Progenitor cell of endocrine pancreas (in vitro differentiated cells): ENCODE data around the gene ZNF784. TPM values are rescaled to one million over a fixed set of nuclear protein-coding genes. Genes with fewer than 3 reads are reported as not detected.
A peak's percentile ranks its signal among the peaks of the same experiment; 100 is the strongest.

Experiments used
- DNase-seq: peaks from one replicate; pipeline ENCODE4 v3.0.0; 2021; ENCODE audit warnings: low spot score; ENCODE audit not compliant: unreplicated experiment
- H3K27ac Mint-ChIP-seq: 2 replicates; pipeline ENCODE4 v1.8.0; 2021; ENCODE audit warnings: mild to moderate bottlenecking, moderate library complexity, mixed read lengths
- H3K27me3 Mint-ChIP-seq: 2 replicates; pipeline ENCODE4 v1.8.0; 2021; ENCODE audit warnings: mixed read lengths
- H3K36me3 Mint-ChIP-seq: 2 replicates; pipeline ENCODE4 v1.8.0; 2022; ENCODE audit warnings: mixed read lengths; ENCODE audit not compliant: insufficient read depth
- H3K4me1 Mint-ChIP-seq: 2 replicates; pipeline ENCODE4 v1.8.0; 2021; ENCODE audit warnings: low read depth, mixed read lengths
- H3K4me3 Mint-ChIP-seq: 2 replicates; pipeline ENCODE4 v1.8.0; 2021; ENCODE audit warnings: low read depth, mild to moderate bottlenecking, moderate library complexity, mixed read lengths
- H3K9me3 Mint-ChIP-seq: 2 replicates; pipeline ENCODE4 v1.8.0; 2021; ENCODE audit warnings: low read depth, mixed read lengths
- CTCF ChIP-seq: fragments of 200-600 bp; sonication (generic); IDR thresholded peaks from one replicate; pipeline ENCODE4 v1.5.0; 2021; ENCODE audit warnings: antibody characterized with exemption, mild to moderate bottlenecking; ENCODE audit not compliant: unreplicated experiment
- total RNA-seq: library from RNA; stranded (reverse); gene quantifications from 2 replicates; pipeline ENCODE4 v1.2.1, GENCODE V29; 2021

ZNF784 gene
- total RNA-seq, 1 donor from 2014 or later = 15.3 TPM

GRCh38 chr19:55599842-55600661 is 24.3 kb downstream of the ZNF784 start, which contains the start of gene ZNF524:
Gene ZNF524 (plus strand): TSS chr19:55600288. CDS start chr19:55602113, 1,825 bp downstream.
- peak; percentile 83 for DNase-seq
- Mint-ChIP-seq H3K4me3 (peak within 1 kb of the TSS; percentile 87), H3K9me3 (peaks cover 2% of the 10 kb centered on the region), H3K36me3 (peaks cover 25% of the 10 kb centered on the region), H3K4me1 (peaks cover 11% of the 10 kb centered on the region), H3K27ac (peak within 1 kb of the TSS; percentile 100), H3K27me3 (no peaks in the 10 kb centered on the region)
- no peak for TF ChIP-seq CTCF

- H3K4me3 Mint-ChIP-seq = peak within 1 kb of the TSS; percentile 87
- H3K36me3 Mint-ChIP-seq = peaks cover 29% of the 10 kb centered on the region
- no peaks in the 10 kb centered on the region for H3K27me3 Mint-ChIP-seq
- peak; percentile 95 for DNase-seq
- peaks cover 7% of the 10 kb centered on the region for H3K4me1 Mint-ChIP-seq
- peak within 1 kb of the TSS; percentile 100 for H3K27ac Mint-ChIP-seq
- H3K9me3 Mint-ChIP-seq = peaks cover 2% of the 10 kb centered on the region
- TF ChIP-seq CTCF = no peak
Measured at GRCh38 chr19:55599468-55599841, 24.9 kb downstream of the ZNF784 start, which contains the start of gene FIZ1. Gene FIZ1 (minus strand): TSS chr19:55599517. CDS start chr19:55597865, 1,652 bp downstream.

GRCh38 chr19:55598719-55599467 is 25.5 kb downstream of the ZNF784 start:
- no peak for TF ChIP-seq CTCF
- Mint-ChIP-seq H3K9me3 (peaks cover 2% of the 10 kb centered on the region), H3K27ac (peak overlapping the region; percentile 100), H3K36me3 (peaks cover 29% of the 10 kb centered on the region), H3K4me3 (peak overlapping the region; percentile 87), H3K4me1 (peaks cover 7% of the 10 kb centered on the region), H3K27me3 (no peaks in the 10 kb centered on the region)
- DNase-seq = peak; percentile 92

- no peak for DNase-seq
- peaks cover 7% of the 10 kb centered on the region for H3K4me1 Mint-ChIP-seq
- peaks cover 2% of the 10 kb centered on the region for H3K9me3 Mint-ChIP-seq
- H3K4me3 Mint-ChIP-seq = no peak overlapping the region
- H3K27ac Mint-ChIP-seq = no peak overlapping the region
- TF ChIP-seq CTCF = no peak
- H3K27me3 Mint-ChIP-seq = no peaks in the 10 kb centered on the region
- peaks cover 32% of the 10 kb centered on the region for H3K36me3 Mint-ChIP-seq
Measured at GRCh38 chr19:55598034-55598433, 26.3 kb downstream of the ZNF784 start.

- no peak overlapping the region for H3K4me3 Mint-ChIP-seq
- TF ChIP-seq CTCF = no peak
- no peak overlapping the region for H3K27ac Mint-ChIP-seq
- peaks cover 32% of the 10 kb centered on the region for H3K36me3 Mint-ChIP-seq
- peaks cover 7% of the 10 kb centered on the region for H3K4me1 Mint-ChIP-seq
- H3K9me3 Mint-ChIP-seq = peaks cover 2% of the 10 kb centered on the region
- DNase-seq = no peak
- no peaks in the 10 kb centered on the region for H3K27me3 Mint-ChIP-seq
Measured at GRCh38 chr19:55597501-55597921, 26.9 kb downstream of the ZNF784 start.
